ENCODE results near the gene IL3. TPM values are rescaled to one million over a fixed set of nuclear protein-coding genes. Genes with fewer than 3 reads are reported as not detected.

IL3 gene
- total RNA-seq, 1 donor from 2014 or later = not detected

DNA sequence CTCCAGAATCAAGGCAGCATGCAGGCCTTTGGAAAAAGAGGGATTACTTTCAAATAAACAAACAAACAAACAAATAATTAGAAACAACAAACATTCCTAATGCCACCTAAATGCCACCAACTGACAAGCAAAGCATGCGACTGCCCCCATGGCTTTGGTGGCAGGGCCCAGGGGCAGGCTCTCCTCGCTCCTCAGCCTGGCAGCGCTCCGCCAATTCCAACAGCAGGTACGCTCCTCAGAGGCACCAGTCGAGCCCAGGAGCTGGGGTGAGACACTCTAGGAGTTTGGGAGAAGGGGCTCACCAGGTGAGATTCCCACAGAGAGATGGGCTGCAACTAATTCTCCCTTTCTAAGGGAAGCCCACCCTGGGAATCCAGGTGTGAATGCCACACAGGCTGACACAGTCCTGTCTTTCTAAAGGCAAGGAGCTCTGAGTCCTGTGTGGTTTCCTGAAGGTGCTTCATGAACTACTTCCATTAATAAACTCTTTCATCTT, 41.0 kb downstream of the IL3 start:
- Histone ChIP-seq H3K27me3 (ENCODE audit: control insufficient read depth, insufficient read depth, low read length) (no peaks in the 10 kb centered on the region), H3K36me3 (ENCODE audit: control insufficient read depth, insufficient read depth, low read length) (no peaks in the 10 kb centered on the region), H3K4me3 (ENCODE audit: low read depth, low read length) (no peak overlapping the region)
- TF ChIP-seq, protein P1, sequence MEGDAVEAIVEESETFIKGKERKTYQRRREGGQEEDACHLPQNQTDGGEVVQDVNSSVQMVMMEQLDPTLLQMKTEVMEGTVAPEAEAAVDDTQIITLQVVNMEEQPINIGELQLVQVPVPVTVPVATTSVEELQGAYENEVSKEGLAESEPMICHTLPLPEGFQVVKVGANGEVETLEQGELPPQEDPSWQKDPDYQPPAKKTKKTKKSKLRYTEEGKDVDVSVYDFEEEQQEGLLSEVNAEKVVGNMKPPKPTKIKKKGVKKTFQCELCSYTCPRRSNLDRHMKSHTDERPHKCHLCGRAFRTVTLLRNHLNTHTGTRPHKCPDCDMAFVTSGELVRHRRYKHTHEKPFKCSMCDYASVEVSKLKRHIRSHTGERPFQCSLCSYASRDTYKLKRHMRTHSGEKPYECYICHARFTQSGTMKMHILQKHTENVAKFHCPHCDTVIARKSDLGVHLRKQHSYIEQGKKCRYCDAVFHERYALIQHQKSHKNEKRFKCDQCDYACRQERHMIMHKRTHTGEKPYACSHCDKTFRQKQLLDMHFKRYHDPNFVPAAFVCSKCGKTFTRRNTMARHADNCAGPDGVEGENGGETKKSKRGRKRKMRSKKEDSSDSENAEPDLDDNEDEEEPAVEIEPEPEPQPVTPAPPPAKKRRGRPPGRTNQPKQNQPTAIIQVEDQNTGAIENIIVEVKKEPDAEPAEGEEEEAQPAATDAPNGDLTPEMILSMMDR (IDR thresholded peaks at IDR 0.05; ENCODE audit: insufficient read depth, low read length, poor library complexity, severe bottlenecking) = no peak
- no peak for DNase-seq (ENCODE audit: low read depth)

DNA sequence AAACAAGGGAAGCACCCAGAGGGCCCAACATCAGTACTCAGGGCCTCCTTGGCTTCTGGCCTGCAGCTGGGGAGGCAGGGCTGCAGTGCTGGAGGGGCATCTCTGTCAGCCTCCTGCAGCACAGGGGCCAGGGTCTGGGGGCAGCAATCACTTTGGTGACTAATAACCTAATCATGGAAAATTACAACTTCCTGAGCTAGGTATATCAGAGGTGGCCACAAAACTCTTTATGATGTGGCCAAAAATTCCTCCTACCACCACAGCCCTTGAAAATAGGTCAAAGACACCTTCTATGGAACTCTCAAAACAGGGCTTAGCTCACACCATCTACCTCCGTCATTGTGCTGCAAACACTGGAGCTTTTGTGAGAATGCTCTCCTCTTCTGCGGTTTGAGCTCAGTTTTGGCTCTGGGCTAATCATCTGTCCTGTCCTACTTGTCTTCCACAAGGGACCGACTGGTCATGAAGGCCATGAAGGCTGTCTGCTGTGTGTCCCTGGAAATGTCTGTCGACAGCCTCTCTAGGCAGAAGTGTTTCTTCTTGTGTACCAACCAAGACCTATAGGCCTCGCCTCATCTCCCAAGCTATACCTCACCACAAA, 41.7 kb downstream of the IL3 start:
- H3K36me3 ChIP-seq (ENCODE audit: control insufficient read depth, insufficient read depth, low read length) = no peaks in the 10 kb centered on the region
- no peak overlapping the region for H3K4me3 ChIP-seq (ENCODE audit: low read depth, low read length)
- DNase-seq (ENCODE audit: low read depth) = no peak
- H3K27me3 ChIP-seq (ENCODE audit: control insufficient read depth, insufficient read depth, low read length) = no peaks in the 10 kb centered on the region
- TF ChIP-seq, protein P1 (IDR thresholded peaks at IDR 0.05; ENCODE audit: insufficient read depth, low read length, poor library complexity, severe bottlenecking) = no peak

DNA sequence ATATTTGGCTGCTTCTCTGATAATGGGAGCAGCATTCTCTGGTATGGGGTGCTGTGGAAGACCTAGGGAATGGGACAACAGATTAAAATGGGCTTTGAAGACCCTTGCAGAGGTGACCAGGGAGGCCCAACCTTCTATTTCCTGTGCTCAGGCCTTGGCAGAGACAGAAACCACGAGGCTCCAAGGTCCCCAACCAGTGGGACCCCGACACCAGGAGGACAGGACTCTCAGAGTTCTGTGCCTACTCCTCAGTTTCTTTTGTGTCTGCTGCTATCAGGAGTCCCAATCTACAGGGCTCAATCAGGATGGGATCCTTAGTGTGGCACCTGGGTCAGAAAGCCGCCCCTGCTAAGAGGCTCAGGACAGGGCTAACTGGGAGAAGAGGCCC, 42.5 kb downstream of the IL3 start:
- H3K36me3 ChIP-seq (ENCODE audit: control insufficient read depth, insufficient read depth, low read length) = no peaks in the 10 kb centered on the region
- H3K27me3 ChIP-seq (ENCODE audit: control insufficient read depth, insufficient read depth, low read length) = no peaks in the 10 kb centered on the region
- no peak overlapping the region for H3K4me3 ChIP-seq (ENCODE audit: low read depth, low read length)
- TF ChIP-seq, protein P1 (IDR thresholded peaks at IDR 0.05; ENCODE audit: insufficient read depth, low read length, poor library complexity, severe bottlenecking) = no peak
- no peak for DNase-seq (ENCODE audit: low read depth)

DNA sequence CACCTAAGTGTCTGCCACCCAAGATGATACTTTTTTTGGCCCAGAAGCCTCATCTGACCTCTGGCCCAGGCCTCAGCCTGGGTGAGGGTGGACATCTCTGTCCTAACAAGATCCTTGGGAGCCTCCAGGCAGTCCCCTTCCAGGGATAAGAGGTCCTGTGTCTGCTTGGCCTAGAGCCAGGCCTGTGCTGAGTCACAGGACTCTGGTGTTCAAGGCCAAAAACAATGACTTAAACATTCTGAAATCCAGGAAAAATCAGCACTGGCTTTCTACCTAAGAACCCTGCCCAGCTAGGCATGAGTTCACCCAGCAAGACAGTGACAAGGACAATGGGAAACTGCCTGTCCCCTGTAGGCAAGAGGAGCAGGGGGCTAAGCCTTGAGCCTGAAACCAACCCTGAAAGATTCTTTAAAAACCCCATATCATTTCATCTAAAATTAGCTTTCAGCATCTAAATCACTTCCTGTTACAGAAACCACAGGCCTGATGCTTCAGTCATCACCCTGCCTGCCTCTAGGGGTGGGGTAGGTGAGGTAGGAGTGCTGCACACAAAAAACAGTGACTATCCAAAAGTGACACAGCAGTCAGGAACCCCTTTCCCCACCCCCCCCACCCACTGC, 43.0 kb downstream of the IL3 start:
- Histone ChIP-seq H3K27me3 (ENCODE audit: control insufficient read depth, insufficient read depth, low read length) (no peaks in the 10 kb centered on the region), H3K4me3 (ENCODE audit: low read depth, low read length) (no peak overlapping the region), H3K36me3 (ENCODE audit: control insufficient read depth, insufficient read depth, low read length) (no peaks in the 10 kb centered on the region)
- TF ChIP-seq, protein P1 (IDR thresholded peaks at IDR 0.05; ENCODE audit: insufficient read depth, low read length, poor library complexity, severe bottlenecking) = peak; percentile 10
- DNase-seq (ENCODE audit: low read depth) = peak; percentile 91

DNA sequence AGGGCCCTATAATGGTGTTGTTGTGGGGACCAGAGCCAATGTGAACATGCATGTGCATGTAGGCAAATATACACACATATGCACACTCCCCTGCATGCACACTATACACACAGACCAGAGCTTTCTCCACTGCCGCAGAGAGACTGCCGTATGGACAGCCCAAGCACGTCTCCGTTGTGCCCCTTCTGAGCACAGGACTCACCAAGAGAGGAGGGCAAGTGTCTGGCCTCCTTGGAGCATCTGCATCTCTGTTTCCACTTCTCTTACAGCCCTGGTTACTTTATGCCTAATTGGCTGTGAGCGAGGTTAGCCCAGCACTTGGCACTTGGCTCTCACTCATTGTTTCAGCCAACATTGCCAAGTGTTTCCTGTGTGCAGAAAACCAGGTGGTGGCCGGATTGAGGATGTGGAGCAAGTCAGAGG, 43.5 kb downstream of the IL3 start:
- DNase-seq (ENCODE audit: low read depth) = no peak
- no peaks in the 10 kb centered on the region for H3K27me3 ChIP-seq (ENCODE audit: control insufficient read depth, insufficient read depth, low read length)
- TF ChIP-seq, protein P1 (IDR thresholded peaks at IDR 0.05; ENCODE audit: insufficient read depth, low read length, poor library complexity, severe bottlenecking) = peak; percentile 0
- H3K36me3 ChIP-seq (ENCODE audit: control insufficient read depth, insufficient read depth, low read length) = no peaks in the 10 kb centered on the region
- H3K4me3 ChIP-seq (ENCODE audit: low read depth, low read length) = no peak overlapping the region

All from kidney epithelial cell (primary cell).